DND-41 (cell line): Measurements from ENCODE around the gene C4orf33.

Experiments used
- EZH2 ChIP-seq: IDR thresholded peaks from 3 replicates; pipeline ENCODE4 v1.6.1; 2012; ENCODE audit warnings: borderline replicate concordance, low read depth, mild to moderate bottlenecking, moderate library complexity, low read length, inconsistent platforms; ENCODE audit not compliant: severe bottlenecking
- TF ChIP-seq, protein P1 (sequence below): IDR thresholded peaks from 2 replicates; pipeline ENCODE4 v1.5.1; 2012; ENCODE audit warnings: borderline replicate concordance, low read length, moderate library complexity, mild to moderate bottlenecking; ENCODE audit not compliant: poor library complexity, severe bottlenecking; ENCODE audit errors: extremely low read depth

DNA sequence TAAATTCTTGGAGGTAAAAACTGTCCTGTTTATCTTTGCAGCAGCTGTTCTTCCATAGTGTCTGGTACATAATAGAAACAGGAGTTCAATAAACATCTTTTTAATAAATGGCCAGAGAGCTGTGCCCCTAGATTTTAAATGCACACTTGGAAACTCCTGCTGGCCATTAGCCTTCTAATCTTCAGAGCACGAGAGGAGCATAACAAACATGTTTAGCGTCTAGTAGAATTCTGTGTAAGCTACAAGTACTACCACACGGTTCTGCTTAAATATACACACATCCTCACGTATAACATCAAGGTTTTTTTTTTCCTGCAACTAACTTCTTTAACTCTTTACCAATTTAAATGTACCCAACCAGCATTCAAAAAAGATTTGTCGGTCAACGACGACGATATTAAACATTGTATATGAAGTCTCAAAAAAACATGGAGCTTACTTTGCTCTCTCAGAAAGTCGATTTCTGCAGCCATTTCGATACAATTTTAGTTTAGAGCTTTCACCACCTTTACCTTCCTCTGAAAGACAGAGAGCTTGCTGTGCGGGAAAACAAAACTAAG is 3.2 kb upstream of the C4orf33 start:
- TF ChIP-seq, protein P1, sequence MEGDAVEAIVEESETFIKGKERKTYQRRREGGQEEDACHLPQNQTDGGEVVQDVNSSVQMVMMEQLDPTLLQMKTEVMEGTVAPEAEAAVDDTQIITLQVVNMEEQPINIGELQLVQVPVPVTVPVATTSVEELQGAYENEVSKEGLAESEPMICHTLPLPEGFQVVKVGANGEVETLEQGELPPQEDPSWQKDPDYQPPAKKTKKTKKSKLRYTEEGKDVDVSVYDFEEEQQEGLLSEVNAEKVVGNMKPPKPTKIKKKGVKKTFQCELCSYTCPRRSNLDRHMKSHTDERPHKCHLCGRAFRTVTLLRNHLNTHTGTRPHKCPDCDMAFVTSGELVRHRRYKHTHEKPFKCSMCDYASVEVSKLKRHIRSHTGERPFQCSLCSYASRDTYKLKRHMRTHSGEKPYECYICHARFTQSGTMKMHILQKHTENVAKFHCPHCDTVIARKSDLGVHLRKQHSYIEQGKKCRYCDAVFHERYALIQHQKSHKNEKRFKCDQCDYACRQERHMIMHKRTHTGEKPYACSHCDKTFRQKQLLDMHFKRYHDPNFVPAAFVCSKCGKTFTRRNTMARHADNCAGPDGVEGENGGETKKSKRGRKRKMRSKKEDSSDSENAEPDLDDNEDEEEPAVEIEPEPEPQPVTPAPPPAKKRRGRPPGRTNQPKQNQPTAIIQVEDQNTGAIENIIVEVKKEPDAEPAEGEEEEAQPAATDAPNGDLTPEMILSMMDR, result no peak
- TF ChIP-seq EZH2, result no peak
